ENCODE data around the gene TAS2R38. TPM values are rescaled to one million over a fixed set of nuclear protein-coding genes. Genes with fewer than 3 reads are reported as not detected.
"Not testable (repeated sequence)": the region's sequence is repeated elsewhere in the genome, so short reads cannot be mapped to it uniquely, and the experiment has no call there.

The TAS2R38 gene
- total and polyA plus RNA-seq, 12 donors = not detected

DNA sequence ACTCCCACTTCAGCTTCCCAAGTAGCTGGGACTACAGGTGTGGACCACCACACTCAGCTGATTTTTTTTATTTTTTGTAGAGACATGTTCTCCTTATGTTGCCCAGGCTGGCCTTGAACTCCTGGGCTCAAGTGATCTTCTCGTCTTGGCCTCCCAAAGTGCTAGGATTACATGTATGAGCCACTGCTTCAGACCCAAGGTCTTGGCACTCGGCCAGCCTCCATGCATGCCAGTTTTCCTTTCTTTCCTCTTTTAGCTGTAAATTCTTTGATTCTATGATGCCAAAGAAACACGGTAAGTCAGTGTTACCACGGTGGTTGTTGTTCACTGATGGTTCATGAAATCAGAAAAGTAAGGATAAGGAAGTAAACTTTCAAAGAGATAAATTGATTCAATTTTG is 19.1 kb upstream of the TAS2R38 start:
- TF ChIP-seq, protein P1, sequence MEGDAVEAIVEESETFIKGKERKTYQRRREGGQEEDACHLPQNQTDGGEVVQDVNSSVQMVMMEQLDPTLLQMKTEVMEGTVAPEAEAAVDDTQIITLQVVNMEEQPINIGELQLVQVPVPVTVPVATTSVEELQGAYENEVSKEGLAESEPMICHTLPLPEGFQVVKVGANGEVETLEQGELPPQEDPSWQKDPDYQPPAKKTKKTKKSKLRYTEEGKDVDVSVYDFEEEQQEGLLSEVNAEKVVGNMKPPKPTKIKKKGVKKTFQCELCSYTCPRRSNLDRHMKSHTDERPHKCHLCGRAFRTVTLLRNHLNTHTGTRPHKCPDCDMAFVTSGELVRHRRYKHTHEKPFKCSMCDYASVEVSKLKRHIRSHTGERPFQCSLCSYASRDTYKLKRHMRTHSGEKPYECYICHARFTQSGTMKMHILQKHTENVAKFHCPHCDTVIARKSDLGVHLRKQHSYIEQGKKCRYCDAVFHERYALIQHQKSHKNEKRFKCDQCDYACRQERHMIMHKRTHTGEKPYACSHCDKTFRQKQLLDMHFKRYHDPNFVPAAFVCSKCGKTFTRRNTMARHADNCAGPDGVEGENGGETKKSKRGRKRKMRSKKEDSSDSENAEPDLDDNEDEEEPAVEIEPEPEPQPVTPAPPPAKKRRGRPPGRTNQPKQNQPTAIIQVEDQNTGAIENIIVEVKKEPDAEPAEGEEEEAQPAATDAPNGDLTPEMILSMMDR (IDR thresholded peaks at IDR 0.05) = no peak
- peaks cover 0 to 9% (median 0%) of the 10 kb centered on the region in 9 donors for H3K4me1 ChIP-seq
- peaks cover 0 to 2% (median 0%) of the 10 kb centered on the region in 7 donors for H3K27me3 ChIP-seq
- no peak for ATAC-seq
- H3K27ac ChIP-seq = no peak overlapping the region
- intact Hi-C loops (cut with DNase I) = no loop called here
- DNase-seq = no peak
- no peak overlapping the region for H3K4me3 ChIP-seq
- peaks cover 0 to 4% (median 0%) of the 10 kb centered on the region in 11 donors for H3K9me3 ChIP-seq
- no peaks in the 10 kb centered on the region for H3K36me3 ChIP-seq
- 66 to 80% methylated on average over 4 of the region's 4 CpGs for WGBS, 2 donors

DNA sequence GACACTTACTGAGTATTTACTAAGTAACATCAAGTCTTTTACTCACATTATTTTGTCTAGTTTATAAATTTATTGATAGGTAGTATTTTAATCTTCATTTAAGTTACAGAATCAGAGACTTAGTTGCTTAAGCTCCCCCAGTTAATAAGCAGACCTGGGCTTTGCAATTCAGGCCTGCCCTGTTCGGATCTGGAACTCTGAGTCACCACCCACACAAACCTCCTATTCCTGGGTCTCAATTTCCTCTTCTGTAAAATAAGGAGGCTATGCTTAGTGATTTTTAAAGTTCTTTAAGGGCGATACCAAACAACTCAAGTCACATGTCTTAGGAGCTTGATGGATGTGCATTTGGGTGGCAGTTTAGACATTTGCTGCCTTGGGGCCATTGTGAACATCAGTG is 18.6 kb upstream of the TAS2R38 start:
- Histone ChIP-seq H3K27ac (no peak overlapping the region), H3K4me1 (peaks cover 0 to 9% (median 0%) of the 10 kb centered on the region in 9 donors), H3K27me3 (peaks cover 0 to 3% (median 0%) of the 10 kb centered on the region in 7 donors), H3K36me3 (no peaks in the 10 kb centered on the region), H3K9me3 (peaks cover 0 to 4% (median 0%) of the 10 kb centered on the region in 11 donors), H3K4me3 (no peak overlapping the region)
- ATAC-seq (no peak), DNase-seq (no peak)
- 76 to 85% methylated on average over 2 of the region's 2 CpGs for WGBS, 2 donors
- TF ChIP-seq, protein P1 (IDR thresholded peaks at IDR 0.05) = no peak
- intact Hi-C loops (cut with DNase I) = no loop called here

- WGBS, 2 donors = 84 to 86% methylated on average over 6 of the region's 6 CpGs
- TF ChIP-seq, protein P1 (IDR thresholded peaks at IDR 0.05) = no peak
- intact Hi-C loops (cut with DNase I) = no loop called here
Observed at GRCh38 chr7:141991140-141991539, 17.6 kb upstream of the TAS2R38 start.

GRCh38 chr7:141990011-141990725 is 16.6 kb upstream of the TAS2R38 start:
- intact Hi-C loops (cut with DNase I) = no loop called here
- peak overlapping the region in 1 of 10 donors; percentile 6 for H3K4me3 ChIP-seq
- peaks cover 0 to 3% (median 0%) of the 10 kb centered on the region in 7 donors for H3K27me3 ChIP-seq
- TF ChIP-seq, protein P1 (IDR thresholded peaks at IDR 0.05) = no peak
- peaks cover 0 to 3% (median 0%) of the 10 kb centered on the region in 11 donors for H3K9me3 ChIP-seq
- ATAC-seq = no peak
- no peak overlapping the region for H3K27ac ChIP-seq
- WGBS, 2 donors = 59 to 73% methylated on average over 2 of the region's 2 CpGs
- no peaks in the 10 kb centered on the region for H3K36me3 ChIP-seq
- no peak for DNase-seq
- peaks cover 0 to 9% (median 0%) of the 10 kb centered on the region in 9 donors for H3K4me1 ChIP-seq

More at GRCh38 chr7:141991140-141991539, 17.6 kb upstream of the TAS2R38 start:
- Histone ChIP-seq H3K27ac (no peak overlapping the region), H3K4me3 (no peak overlapping the region), H3K4me1 (peaks cover 0 to 9% (median 0%) of the 10 kb centered on the region in 9 donors), H3K9me3 (peaks cover 0 to 4% (median 0%) of the 10 kb centered on the region in 11 donors), H3K36me3 (no peaks in the 10 kb centered on the region), H3K27me3 (peaks cover 0 to 3% (median 0%) of the 10 kb centered on the region in 7 donors)
- DNase-seq (no peak), ATAC-seq (no peak)

GRCh38 chr7:141987803-141988202 is 14.2 kb upstream of the TAS2R38 start:
- intact Hi-C loops (cut with DNase I); DNase-seq; H3K36me3 ChIP-seq; H3K4me3 ChIP-seq; H3K9me3 ChIP-seq; ATAC-seq; H3K4me1 ChIP-seq; H3K27me3 ChIP-seq: not testable (repeated sequence)
- H3K27ac ChIP-seq = peak overlapping the region in 1 of 10 donors; percentile 48
- WGBS, 2 donors = 78 to 80% methylated on average over 4 of the region's 4 CpGs
